Endothelial cell of umbilical vein (primary cell): ENCODE measurements around the gene SRM. TPM values are rescaled to one million over a fixed set of nuclear protein-coding genes. Genes with fewer than 3 reads are reported as not detected.

Experiments
- BruUV-seq: library from RNA; stranded (reverse); fragments of 400-500 nt; replicated peaks from 2 replicates; lab custom pipeline; 2021; lab: Mats Ljungman, UMichigan
- CTCF ChIA-PET: fragments of 300-600, 350-600 bp; sonication (Branson Sonifier 250); formaldehyde crosslinking; loops from one replicate; lab custom pipeline; 2021; ENCODE audit warnings: antibody characterized with exemption, inconsistent platforms; lab: Charles Lee
- POLR2A ChIA-PET: fragments of 300-600, 350-600 bp; sonication (Branson Sonifier 250); formaldehyde crosslinking; loops from one replicate; lab custom pipeline; 2021; ENCODE audit warnings: antibody characterized with exemption, inconsistent platforms; lab: Charles Lee
- DNase-seq: peaks from one replicate; pipeline ENCODE4 v3.0.0-alpha.2; 2011; ENCODE audit warnings: low read depth, low spot score
- FAIRE-seq: peaks from 2 replicates; lab custom pipeline; 2011; peaks lifted over from hg19 to GRCh38; lab: Jason Lieb, UNC
- H2AFZ ChIP-seq: 2 replicates; pipeline ENCODE4 v1.6.0; 2012; ENCODE audit warnings: low read depth, low read length, control low read depth, inconsistent platforms
- H3K27ac ChIP-seq: 2 replicates; pipeline ENCODE4 v1.5.1; 2011; ENCODE audit warnings: low read depth, mild to moderate bottlenecking, control low read depth, low read length, moderate library complexity; ENCODE audit not compliant: insufficient read depth
- H3K27me3 ChIP-seq, 2 experiments: 2 replicates each; pipeline versions ENCODE4 v1.6.0 to v1.6.1; 2011; ENCODE audit warnings: low read length in 2 of 2, mixed read lengths in 1 of 2; ENCODE audit not compliant: control insufficient read depth in 2 of 2, insufficient read depth in 2 of 2
- H3K36me3 ChIP-seq, 2 experiments: 2 replicates in 1 of 2; 3 replicates in 1 of 2; pipeline ENCODE4 v1.5.1; 2011; ENCODE audit warnings: low read length in 2 of 2, mild to moderate bottlenecking in 1 of 2, moderate library complexity in 1 of 2; ENCODE audit not compliant: control insufficient read depth in 2 of 2, insufficient read depth in 2 of 2; ENCODE audit errors: extremely low read depth in 1 of 2
- H3K4me1 ChIP-seq: 3 replicates; pipeline ENCODE4 v1.5.1; 2011; ENCODE audit warnings: mild to moderate bottlenecking, low read length; ENCODE audit not compliant: control insufficient read depth, insufficient read depth; ENCODE audit errors: extremely low read depth
- H3K4me2 ChIP-seq: 2 replicates; pipeline ENCODE4 v1.6.1; 2011; ENCODE audit warnings: low read length, control low read depth, mixed read lengths; ENCODE audit not compliant: insufficient read depth
- H3K4me3 ChIP-seq, 3 experiments: fragments of 200-600 bp in 1 of 3; sonication (generic), shearing (Covaris generic) in 1 of 3; replicated peaks in 1 of 3; 2 replicates each; pipeline ENCODE4 v1.5.1; 2011 to 2016; ENCODE audit warnings: control low read depth in 3 of 3, low read length in 3 of 3, mild to moderate bottlenecking in 2 of 3, inconsistent platforms in 1 of 3, low read depth in 1 of 3, moderate library complexity in 1 of 3; ENCODE audit not compliant: insufficient read depth in 1 of 3
- H3K79me2 ChIP-seq: 2 replicates; pipeline ENCODE4 v1.6.0; 2012; ENCODE audit warnings: low read length, inconsistent platforms; ENCODE audit not compliant: control insufficient read depth, insufficient read depth
- H3K9ac ChIP-seq: replicated peaks from 2 replicates; pipeline ENCODE3; 2011; ENCODE audit warnings: low read length, control low read depth; ENCODE audit not compliant: insufficient read depth; ENCODE audit errors: extremely low read depth
- H3K9me1 ChIP-seq: replicated peaks from 3 replicates; pipeline ENCODE4 v1.6.0; 2011; ENCODE audit warnings: mild to moderate bottlenecking, low read length; ENCODE audit not compliant: control insufficient read depth, insufficient read depth; ENCODE audit errors: extremely low read depth
- H3K9me3 ChIP-seq: replicated peaks from 2 replicates; pipeline ENCODE4 v1.5.1; 2012; ENCODE audit warnings: low read length, inconsistent platforms; ENCODE audit not compliant: control insufficient read depth, insufficient read depth
- H4K20me1 ChIP-seq: replicated peaks from 2 replicates; pipeline ENCODE3; 2011; ENCODE audit warnings: mild to moderate bottlenecking, low read length; ENCODE audit not compliant: control insufficient read depth, insufficient read depth; ENCODE audit errors: extremely low read depth
- FOS ChIP-seq: IDR thresholded peaks from 2 replicates; pipeline ENCODE4 v1.6.1; 2011; ENCODE audit warnings: mild to moderate bottlenecking, low read length, moderate library complexity, borderline replicate concordance; ENCODE audit not compliant: insufficient read depth
- POLR2AphosphoS5 ChIP-seq: IDR thresholded peaks from 2 replicates; pipeline ENCODE4 v1.6.1; 2012; ENCODE audit warnings: low read depth, mild to moderate bottlenecking, control low read depth, low read length, moderate library complexity; ENCODE audit not compliant: insufficient read depth
- dilution Hi-C: fragments of 300-500 bp; cut with MboI; formaldehyde crosslinking; loops from one replicate; pipeline ENCODE4 v1.15.0; 2019; ENCODE audit warnings: low sequenced_read_pairs; ENCODE audit not compliant: extremely low pct_ligation_motif_present
- intact Hi-C: fragments of 100-400 bp; cut with micrococcal nuclease; formaldehyde crosslinking; loops from one replicate; pipeline ENCODE4 v1.10.0; 2022
- polyA plus RNA-seq, 4 experiments: library from polyadenylated mRNA; depleted of rRNA in 3 of 4; stranded (reverse) in 3 of 4; unstranded in 1 of 4; fragments of >200 nt; gene quantifications; 2 replicates each; pipeline versions ENCODE4 v1.2.1 to v1.2.3, GENCODE V29; 2011 to 2012; ENCODE audit warnings: missing spikeins in 1 of 4
- total RNA-seq: library from RNA; stranded (reverse); gene quantifications from 2 replicates; pipeline ENCODE4 v1.2.3, GENCODE V29; 2021
- TF ChIP-seq, protein P1 (sequence below): IDR thresholded peaks from 2 replicates; pipeline ENCODE4 v1.6.1; 2011; ENCODE audit not compliant: insufficient read depth, insufficient read length

Gene SRM
- total and polyA plus RNA-seq, 2 donors (not counting 3 experiments of a cell fraction or from before 2014, with no cell fraction given) = 81.3 to 172 TPM

DNA sequence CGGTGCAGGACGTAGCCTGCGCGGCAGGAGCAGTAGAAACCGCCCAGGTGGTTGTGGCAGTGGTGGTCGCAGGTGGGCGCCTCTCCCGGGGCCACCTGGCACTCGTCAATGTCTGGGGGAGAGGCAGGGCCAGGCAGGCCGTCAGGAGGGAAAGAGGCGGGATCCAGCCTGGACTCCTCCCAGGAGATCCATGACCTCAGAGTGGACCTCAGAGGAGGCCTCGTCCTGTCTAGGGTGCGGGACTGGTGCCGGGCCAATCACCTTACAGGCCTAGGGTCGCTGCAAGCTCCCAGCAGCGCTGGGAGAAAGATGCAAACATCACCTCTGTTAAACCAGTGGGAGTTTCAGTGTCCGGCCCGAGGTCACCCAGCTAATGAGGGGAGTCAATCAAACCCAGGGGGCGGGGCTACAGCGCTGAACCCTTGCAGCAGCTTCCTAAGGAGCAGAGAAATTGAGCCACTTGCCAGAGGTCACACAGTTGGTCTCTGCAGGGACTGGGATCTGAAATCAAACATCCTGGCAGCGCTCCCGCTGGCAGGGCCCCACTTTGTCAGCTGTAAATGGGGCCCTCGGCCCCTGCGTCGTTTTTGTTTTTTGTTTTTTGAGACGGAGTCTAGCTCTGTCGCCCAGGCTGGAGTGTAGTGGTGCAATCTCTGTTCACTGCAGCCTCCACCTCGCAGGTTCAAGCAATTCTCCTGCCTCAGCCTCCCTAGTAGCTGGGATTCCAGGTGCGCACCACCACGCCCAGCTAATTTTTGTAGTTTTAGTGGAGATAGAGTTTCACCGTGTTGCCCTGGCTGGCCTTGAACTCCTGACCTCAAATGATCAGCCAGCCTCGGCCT is 14.2 kb downstream of the SRM start:
- ChIA-PET CTCF (interaction anchor here (0.7 to 8.5 kb wide), 3 partner anchors 9 to 600 kb away, joined by 3 to 77 read pairs (median 4); no protein-coding TSS in a partner anchor), POLR2A (no interaction called here)
- no TSS peak for BruUV-seq
- Histone ChIP-seq H3K36me3 (no peaks in the 10 kb centered on the region), H3K4me1 (no peaks in the 10 kb centered on the region), H3K79me2 (no peaks in the 10 kb centered on the region), H4K20me1 (no peaks in the 10 kb centered on the region), H3K4me3 (no peak overlapping the region), H2AFZ (no peak overlapping the region), H3K9ac (no peak overlapping the region), H3K27me3 (no peaks in the 10 kb centered on the region), H3K27ac (no peak overlapping the region), H3K9me1 (no peaks in the 10 kb centered on the region), H3K9me3 (no peaks in the 10 kb centered on the region), H3K4me2 (no peak overlapping the region)
- no peak for TF ChIP-seq FOS
- TF ChIP-seq, protein P1, sequence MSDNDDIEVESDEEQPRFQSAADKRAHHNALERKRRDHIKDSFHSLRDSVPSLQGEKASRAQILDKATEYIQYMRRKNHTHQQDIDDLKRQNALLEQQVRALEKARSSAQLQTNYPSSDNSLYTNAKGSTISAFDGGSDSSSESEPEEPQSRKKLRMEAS = no peak
- DNase-seq (no peak), FAIRE-seq (no peak)
- dilution Hi-C loops = no loop called here
- intact Hi-C loops = no loop called here

GRCh38 chr1:11044849-11045427 is 14.9 kb downstream of the SRM start:
- CTCF ChIA-PET = interaction anchor here (0.7 to 8.5 kb wide), 3 partner anchors 8 to 601 kb away, joined by 3 to 77 read pairs (median 4); no protein-coding TSS in a partner anchor
- Histone ChIP-seq H3K4me3 (no peak overlapping the region), H3K4me1 (no peaks in the 10 kb centered on the region), H3K9me3 (no peaks in the 10 kb centered on the region), H3K79me2 (no peaks in the 10 kb centered on the region), H3K36me3 (no peaks in the 10 kb centered on the region), H3K27ac (no peak overlapping the region), H3K27me3 (no peaks in the 10 kb centered on the region), H3K9me1 (no peaks in the 10 kb centered on the region), H4K20me1 (no peaks in the 10 kb centered on the region), H3K4me2 (no peak overlapping the region), H2AFZ (no peak overlapping the region), H3K9ac (no peak overlapping the region)
- DNase-seq (no peak), FAIRE-seq (no peak)
- TF ChIP-seq POLR2AphosphoS5 (no peak), FOS (no peak)
- TF ChIP-seq, protein P1 = no peak
- intact Hi-C loops = no loop called here
- dilution Hi-C loops = no loop called here
- POLR2A ChIA-PET = no interaction called here
- no TSS peak for BruUV-seq
